GM12864 (cell line): Measurements from ENCODE around the gene SPIN2A.
A peak's percentile ranks its signal among the peaks of the same experiment; 100 is the strongest.
"Not testable (repeated sequence)": the region's sequence is repeated elsewhere in the genome, so short reads cannot be mapped to it uniquely, and the experiment has no call there.

Experiments used
- DNase-seq: peaks from one replicate; pipeline ENCODE4 v3.0.0-alpha.2; 2011; ENCODE audit warnings: low read depth
- H3K4me3 ChIP-seq: 2 replicates; pipeline ENCODE4 v1.5.1; 2011; ENCODE audit warnings: mild to moderate bottlenecking, low read depth, low read length, control low read depth
- CTCF ChIP-seq: IDR thresholded peaks from 2 replicates; pipeline ENCODE4 v1.5.1; 2011; ENCODE audit warnings: low read depth, mild to moderate bottlenecking, moderate library complexity, low read length, control low read depth, inconsistent platforms; ENCODE audit errors: missing control alignments

Gene SPIN2A

GRCh38 chrX:57121162-57121755 is 15.9 kb downstream of the SPIN2A start, which contains the start of gene SPIN2B:
SPIN2B (minus strand) TSS chrX:57121548.
- DNase-seq, result peak; percentile 62
- TF ChIP-seq CTCF, result no peak

GRCh38 chrX:57120619-57121161 is 16.5 kb downstream of the SPIN2A start:
- DNase-seq, result not testable (repeated sequence)
- H3K4me3 ChIP-seq, result peak overlapping the region; percentile 83

More at GRCh38 chrX:57121162-57121755, 15.9 kb downstream of the SPIN2A start, which contains the start of gene SPIN2B:
- peak within 1 kb of the TSS; percentile 83 for H3K4me3 ChIP-seq

- TF ChIP-seq CTCF, result no peak
- DNase-seq, result no peak
- H3K4me3 ChIP-seq, result no peak overlapping the region
Measured at GRCh38 chrX:57119416-57119815, 17.8 kb downstream of the SPIN2A start.

- not testable (repeated sequence) for DNase-seq, H3K4me3 ChIP-seq
Measured at GRCh38 chrX:57117566-57117965, 19.6 kb downstream of the SPIN2A start.

GRCh38 chrX:57104921-57105398 is 32.2 kb downstream of the SPIN2A start:
- no peak overlapping the region for H3K4me3 ChIP-seq
- no peak for TF ChIP-seq CTCF
- no peak for DNase-seq

- TF ChIP-seq CTCF, result no peak
- DNase-seq, result no peak
- H3K4me3 ChIP-seq, result no peak overlapping the region
Measured at GRCh38 chrX:57104406-57104805, 32.8 kb downstream of the SPIN2A start.

GRCh38 chrX:57103489-57103888 is 33.7 kb downstream of the SPIN2A start:
- H3K4me3 ChIP-seq, result no peak overlapping the region
- TF ChIP-seq CTCF, result no peak

GRCh38 chrX:57102918-57103317 is 34.3 kb downstream of the SPIN2A start:
- DNase-seq, H3K4me3 ChIP-seq: not testable (repeated sequence)

More at GRCh38 chrX:57103489-57103888, 33.7 kb downstream of the SPIN2A start:
- no peak for DNase-seq
